Vagina (tissue), 2 donors: Measurements from ENCODE around the gene CCDC18.

Experiments
- CTCF ChIP-seq, 3 experiments: fragments of 450-650 bp in 2 of 3; fragments of 200-600 bp in 1 of 3; sonication (generic) in 1 of 3; IDR thresholded peaks; one replicate each; pipeline ENCODE4 v1.5.1; 2017 to 2019; ENCODE audit warnings: antibody characterized with exemption in 3 of 3, mild to moderate bottlenecking in 2 of 3, moderate library complexity in 2 of 3
- POLR2AphosphoS5 ChIP-seq, 2 donors: sonication (generic); formaldehyde crosslinking; IDR thresholded peaks; one replicate each; pipeline ENCODE4 v1.9.0; 2017; ENCODE audit warnings: antibody characterized with exemption in 2 of 2, mild to moderate bottlenecking in 2 of 2, low read depth in 1 of 2; ENCODE audit not compliant: insufficient read depth in 1 of 2

GRCh38 chr1:93275634-93276295 is 95.2 kb downstream of the CCDC18 start:
- TF ChIP-seq CTCF (IDR thresholded peaks at IDR 0.05) (no peak), POLR2AphosphoS5 (IDR thresholded peaks at IDR 0.05; ENCODE audit: insufficient read depth in 1 of 2, low read depth in 1 of 2) (no peak)
